DND-41 (cell line): ENCODE results near the gene FHAD1.

Source experiments
- CTCF ChIP-seq: IDR thresholded peaks from 2 replicates; pipeline ENCODE4 v1.5.1; 2012; ENCODE audit warnings: borderline replicate concordance, low read length, moderate library complexity, mild to moderate bottlenecking; ENCODE audit not compliant: poor library complexity, severe bottlenecking; ENCODE audit errors: extremely low read depth
- EZH2 ChIP-seq: IDR thresholded peaks from 3 replicates; pipeline ENCODE4 v1.6.1; 2012; ENCODE audit warnings: borderline replicate concordance, low read depth, mild to moderate bottlenecking, moderate library complexity, low read length, inconsistent platforms; ENCODE audit not compliant: severe bottlenecking

- TF ChIP-seq CTCF (no peak), EZH2 (no peak)
Observed at GRCh38 chr1:15331180-15331579, 84.2 kb downstream of the FHAD1 start.
